Vagina (tissue), 2 donors: Measurements from ENCODE around the gene FGF14.

Experiments used
- CTCF ChIP-seq, 3 experiments: fragments of 450-650 bp in 2 of 3; fragments of 200-600 bp in 1 of 3; sonication (generic) in 1 of 3; IDR thresholded peaks; one replicate each; pipeline ENCODE4 v1.5.1; 2017 to 2019; ENCODE audit warnings: antibody characterized with exemption in 3 of 3, mild to moderate bottlenecking in 2 of 3, moderate library complexity in 2 of 3
- POLR2A ChIP-seq, 2 donors: fragments of 450-650 bp; IDR thresholded peaks; one replicate each; pipeline ENCODE4 v1.6.1; 2017; ENCODE audit warnings: antibody characterized with exemption in 2 of 2, mild to moderate bottlenecking in 2 of 2, moderate library complexity in 2 of 2

GRCh38 chr13:101707659-101708058 lies 694.2 kb downstream of the FGF14 start:
- TF ChIP-seq CTCF (IDR thresholded peaks at IDR 0.05) = no peak
- no peak for TF ChIP-seq POLR2A (IDR thresholded peaks at IDR 0.05)
